NCI-H1048 (cell line): ENCODE data around the gene R3HDM2.

Experiments used
- DNase-seq: peaks from one replicate; lab custom pipeline; 2025; lab: John Stamatoyannopoulos, UW

Gene R3HDM2

GRCh38 chr12:57240066-57240921 is 190.5 kb downstream of the R3HDM2 start:
- DNase-seq = peak; percentile 73

GRCh38 chr12:57239587-57240065 is 191.2 kb downstream of the R3HDM2 start:
- DNase-seq = no peak

- peak; percentile 63 for DNase-seq
Measured at GRCh38 chr12:57238854-57239554, 191.8 kb downstream of the R3HDM2 start.

GRCh38 chr12:57237932-57238853 is 192.7 kb downstream of the R3HDM2 start:
- no peak for DNase-seq

GRCh38 chr12:57237596-57237931 is 193.3 kb downstream of the R3HDM2 start:
- DNase-seq = no peak

- DNase-seq = no peak
Measured at GRCh38 chr12:57236925-57237595, 193.8 kb downstream of the R3HDM2 start.

GRCh38 chr12:57236201-57236924 is 194.5 kb downstream of the R3HDM2 start:
- DNase-seq = no peak

- no peak for DNase-seq
Measured at GRCh38 chr12:57235728-57236131, 195.1 kb downstream of the R3HDM2 start.

- DNase-seq = no peak
Measured at GRCh38 chr12:57235017-57235727, 195.7 kb downstream of the R3HDM2 start.

GRCh38 chr12:57234571-57235016 is 196.2 kb downstream of the R3HDM2 start:
- DNase-seq = no peak

- no peak for DNase-seq
Measured at GRCh38 chr12:57234233-57234570, 196.6 kb downstream of the R3HDM2 start.

GRCh38 chr12:57233357-57234232 is 197.2 kb downstream of the R3HDM2 start:
- no peak for DNase-seq

GRCh38 chr12:57232156-57232756 is 198.6 kb downstream of the R3HDM2 start:
- DNase-seq = no peak

GRCh38 chr12:57231276-57232021 is 199.4 kb downstream of the R3HDM2 start:
- no peak for DNase-seq

GRCh38 chr12:57230381-57231155 is 200.3 kb downstream of the R3HDM2 start:
- no peak for DNase-seq

- peak; percentile 86 for DNase-seq
Measured at GRCh38 chr12:57229634-57230380, 201.0 kb downstream of the R3HDM2 start, which contains the start of gene SHMT2. Gene SHMT2 (plus strand): TSS chr12:57229711. CDS start chr12:57229779, 68 bp downstream.
